Measurements from ENCODE around the gene CD99L2. TPM values are rescaled to one million over a fixed set of nuclear protein-coding genes. Genes with fewer than 3 reads are reported as not detected.

The CD99L2 gene
- total RNA-seq, 1 experiment from 2014 or later: 7.3 TPM

DNA sequence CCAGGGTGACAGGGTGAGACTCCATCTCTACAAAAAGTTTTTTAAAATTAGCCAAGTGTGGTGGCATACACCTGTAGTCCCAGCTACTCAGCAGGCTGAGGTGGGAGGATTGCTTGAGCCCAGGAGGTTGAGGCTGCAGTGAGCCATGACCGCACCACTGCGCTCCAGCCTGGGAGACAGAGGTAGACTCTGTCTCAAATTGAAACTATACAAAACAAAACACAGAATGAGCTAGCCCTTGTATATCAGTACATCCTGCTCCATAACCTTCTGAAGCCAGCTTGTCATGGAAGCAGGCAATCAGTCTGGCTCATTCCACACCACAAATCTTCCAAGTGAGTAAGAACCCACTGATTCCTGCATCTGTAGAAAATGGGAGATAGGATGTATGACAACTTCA is 49.0 kb downstream of the CD99L2 start:
- Mint-ChIP-seq H3K27ac (no peak overlapping the region; a peak in 1 of 7 replicates), H3K9me3 (peaks cover 50 to 75% of the 10 kb centered on the region in 2 experiments), H3K4me1 (no peaks in the 10 kb centered on the region; a peak in 2 of 4 replicates), H3K4me3 (no peak overlapping the region), H3K27me3 (ENCODE audit: low read depth) (no peaks in the 10 kb centered on the region), H3K36me3 (ENCODE audit: insufficient read depth in 1 of 3, low read depth in 3 of 3) (peaks cover 4 to 16% (median 6%) of the 10 kb centered on the region in 3 experiments; a peak in 5 of 7 replicates)
- H4K5ac ChIP-seq (ENCODE audit: insufficient read length, low read depth, low read length): no peak overlapping the region
- no peak overlapping the region for H3K27ac ChIP-seq (ENCODE audit: insufficient read length, low read depth, low read length)
- H3K79me2 ChIP-seq (ENCODE audit: insufficient read depth, low read length): no peaks in the 10 kb centered on the region
- no peak overlapping the region for H3K18ac ChIP-seq (ENCODE audit: insufficient read length, low read depth, low read length)
- no peak overlapping the region for H2BK15ac ChIP-seq (ENCODE audit: low read depth, low read length)
- no peak overlapping the region for H3K4ac ChIP-seq (ENCODE audit: low read depth, low read length)
- H3K23me2 ChIP-seq (ENCODE audit: insufficient read length, low read depth, low read length, poor library complexity, severe bottlenecking): no peaks in the 10 kb centered on the region
- no peak overlapping the region for H3K23ac ChIP-seq (ENCODE audit: insufficient read length, low read depth, low read length)
- H2BK120ac ChIP-seq (ENCODE audit: low read depth, low read length, poor library complexity, severe bottlenecking): no peak overlapping the region
- H2BK20ac ChIP-seq (ENCODE audit: low read depth, low read length, poor library complexity, severe bottlenecking): no peak overlapping the region
- H3K79me1 ChIP-seq (ENCODE audit: insufficient read depth, low read depth, low read length, poor library complexity, severe bottlenecking): no peaks in the 10 kb centered on the region
- H3K4me2 ChIP-seq (ENCODE audit: insufficient read depth, insufficient read length, low read length): no peak overlapping the region
- TF ChIP-seq, protein P1, sequence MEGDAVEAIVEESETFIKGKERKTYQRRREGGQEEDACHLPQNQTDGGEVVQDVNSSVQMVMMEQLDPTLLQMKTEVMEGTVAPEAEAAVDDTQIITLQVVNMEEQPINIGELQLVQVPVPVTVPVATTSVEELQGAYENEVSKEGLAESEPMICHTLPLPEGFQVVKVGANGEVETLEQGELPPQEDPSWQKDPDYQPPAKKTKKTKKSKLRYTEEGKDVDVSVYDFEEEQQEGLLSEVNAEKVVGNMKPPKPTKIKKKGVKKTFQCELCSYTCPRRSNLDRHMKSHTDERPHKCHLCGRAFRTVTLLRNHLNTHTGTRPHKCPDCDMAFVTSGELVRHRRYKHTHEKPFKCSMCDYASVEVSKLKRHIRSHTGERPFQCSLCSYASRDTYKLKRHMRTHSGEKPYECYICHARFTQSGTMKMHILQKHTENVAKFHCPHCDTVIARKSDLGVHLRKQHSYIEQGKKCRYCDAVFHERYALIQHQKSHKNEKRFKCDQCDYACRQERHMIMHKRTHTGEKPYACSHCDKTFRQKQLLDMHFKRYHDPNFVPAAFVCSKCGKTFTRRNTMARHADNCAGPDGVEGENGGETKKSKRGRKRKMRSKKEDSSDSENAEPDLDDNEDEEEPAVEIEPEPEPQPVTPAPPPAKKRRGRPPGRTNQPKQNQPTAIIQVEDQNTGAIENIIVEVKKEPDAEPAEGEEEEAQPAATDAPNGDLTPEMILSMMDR (conservative IDR thresholded peaks at IDR 0.05): no peak
- H3K56ac ChIP-seq (ENCODE audit: insufficient read length, low read depth, low read length): no peak overlapping the region
- H4K8ac ChIP-seq (replicated peaks; ENCODE audit: insufficient read length, low read depth, low read length): no peak overlapping the region
- H4K91ac ChIP-seq (ENCODE audit: insufficient read length, low read depth, low read length): no peak overlapping the region
- no peak overlapping the region for H2BK12ac ChIP-seq (ENCODE audit: insufficient read length, low read depth, low read length)
- no peak for DNase-seq
- H4K20me1 ChIP-seq (ENCODE audit: control insufficient read depth, insufficient read depth, insufficient read length): no peaks in the 10 kb centered on the region
- H2BK5ac ChIP-seq (ENCODE audit: insufficient read length, low read length): no peak overlapping the region
- H3K27me3 ChIP-seq (ENCODE audit: insufficient read depth, low read length): no peaks in the 10 kb centered on the region
- no peak overlapping the region for H3K14ac ChIP-seq (ENCODE audit: insufficient read depth, low read length)
- H2AFZ ChIP-seq (ENCODE audit: low read length): no peak overlapping the region
- no peak overlapping the region for H3K9ac ChIP-seq (ENCODE audit: extremely low read depth, insufficient read length, low read length)
- H3K9me3 ChIP-seq (ENCODE audit: control insufficient read depth, low read depth, low read length): no peaks in the 10 kb centered on the region
- no CpG with 5 or more reads among the region's 2 CpGs for WGBS (ENCODE audit: extremely low coverage, insufficient read length, low lambda C conversion rate)
- no peak overlapping the region for H3T11ph ChIP-seq (ENCODE audit: low read length)
- no peak overlapping the region for H2AK5ac ChIP-seq (ENCODE audit: insufficient read length, low read length)
- H3K4me1 ChIP-seq (ENCODE audit: insufficient read depth, low read length): no peaks in the 10 kb centered on the region
